GM10248 (cell line): ENCODE measurements around the gene STRADA.

Experiments
- CTCF ChIA-PET: fragments of 300-600 bp; sonication (Branson Sonifier 250); formaldehyde crosslinking; extraction: SDS; loops from one replicate; lab custom pipeline; 2021; ENCODE audit warnings: antibody characterized with exemption; lab: Yijun Ruan, JAX
- POLR2A ChIA-PET: fragments of 350-650 bp; sonication (Branson Sonifier 250); formaldehyde crosslinking; extraction: SDS; loops from one replicate; lab custom pipeline; 2020; ENCODE audit warnings: antibody characterized with exemption; lab: Yijun Ruan, JAX
- DNase-seq: peaks from one replicate; pipeline ENCODE4 v3.0.0; 2012; ENCODE audit errors: extremely low spot score
- CTCF ChIP-seq: IDR thresholded peaks from 2 replicates; pipeline ENCODE4 v1.5.1; 2012; ENCODE audit warnings: mild to moderate bottlenecking, low read depth; ENCODE audit errors: extremely low read depth, missing control alignments, control extremely low read depth

STRADA gene

GRCh38 chr17:63762161-63763078 lies 20.8 kb upstream of the STRADA start:
- no peak for TF ChIP-seq CTCF
- ChIA-PET POLR2A (interaction anchor here (1.2 kb wide), 1 partner anchor 11 kb away, joined by 4 read pairs; the partner anchor contains the start of genes CCDC47 and DDX42), CTCF (interaction anchor here (0.7 to 1.9 kb wide), 7 partner anchors 10 to 86 kb away, joined by 3 to 8 read pairs (median 3); partner anchors contain the start of genes CCDC47 and DDX42)
- no peak for DNase-seq

- ChIA-PET CTCF (interaction anchor here (1.3 to 1.5 kb wide), 2 partner anchors 15 to 16 kb away, joined by 3 read pairs; no protein-coding TSS in a partner anchor), POLR2A (interaction anchor here (0.6 kb wide), 1 partner anchor 18 kb away, joined by 9 read pairs; no protein-coding TSS in a partner anchor)
- DNase-seq, result no peak
- TF ChIP-seq CTCF, result no peak
Observed at GRCh38 chr17:63760771-63761539, 19.4 kb upstream of the STRADA start.

- no peak for DNase-seq
- CTCF ChIA-PET, result no interaction called here
- no peak for TF ChIP-seq CTCF
- POLR2A ChIA-PET, result no interaction called here
Observed at GRCh38 chr17:63758428-63758827, 16.8 kb upstream of the STRADA start.

GRCh38 chr17:63754046-63754445 lies 12.4 kb upstream of the STRADA start:
- POLR2A ChIA-PET, result no interaction called here
- DNase-seq, result no peak
- TF ChIP-seq CTCF, result no peak
- CTCF ChIA-PET, result no interaction called here

GRCh38 chr17:63753215-63753614 lies 11.6 kb upstream of the STRADA start:
- no peak for DNase-seq
- no peak for TF ChIP-seq CTCF
- ChIA-PET CTCF (no interaction called here), POLR2A (no interaction called here)

GRCh38 chr17:63752707-63753106 lies 11.1 kb upstream of the STRADA start:
- ChIA-PET CTCF (no interaction called here), POLR2A (no interaction called here)
- no peak for TF ChIP-seq CTCF
- no peak for DNase-seq
